NCI-H2227 treated with DMSO at 0.1 percent for 48 hours (cell line): Measurements from ENCODE around the gene SLC6A8.
A peak's percentile ranks its signal among the peaks of the same experiment; 100 is the strongest.

ENCODE experiments used
- DNase-seq: peaks from one replicate; lab custom pipeline; 2025; lab: John Stamatoyannopoulos, UW

SLC6A8 gene

DNA sequence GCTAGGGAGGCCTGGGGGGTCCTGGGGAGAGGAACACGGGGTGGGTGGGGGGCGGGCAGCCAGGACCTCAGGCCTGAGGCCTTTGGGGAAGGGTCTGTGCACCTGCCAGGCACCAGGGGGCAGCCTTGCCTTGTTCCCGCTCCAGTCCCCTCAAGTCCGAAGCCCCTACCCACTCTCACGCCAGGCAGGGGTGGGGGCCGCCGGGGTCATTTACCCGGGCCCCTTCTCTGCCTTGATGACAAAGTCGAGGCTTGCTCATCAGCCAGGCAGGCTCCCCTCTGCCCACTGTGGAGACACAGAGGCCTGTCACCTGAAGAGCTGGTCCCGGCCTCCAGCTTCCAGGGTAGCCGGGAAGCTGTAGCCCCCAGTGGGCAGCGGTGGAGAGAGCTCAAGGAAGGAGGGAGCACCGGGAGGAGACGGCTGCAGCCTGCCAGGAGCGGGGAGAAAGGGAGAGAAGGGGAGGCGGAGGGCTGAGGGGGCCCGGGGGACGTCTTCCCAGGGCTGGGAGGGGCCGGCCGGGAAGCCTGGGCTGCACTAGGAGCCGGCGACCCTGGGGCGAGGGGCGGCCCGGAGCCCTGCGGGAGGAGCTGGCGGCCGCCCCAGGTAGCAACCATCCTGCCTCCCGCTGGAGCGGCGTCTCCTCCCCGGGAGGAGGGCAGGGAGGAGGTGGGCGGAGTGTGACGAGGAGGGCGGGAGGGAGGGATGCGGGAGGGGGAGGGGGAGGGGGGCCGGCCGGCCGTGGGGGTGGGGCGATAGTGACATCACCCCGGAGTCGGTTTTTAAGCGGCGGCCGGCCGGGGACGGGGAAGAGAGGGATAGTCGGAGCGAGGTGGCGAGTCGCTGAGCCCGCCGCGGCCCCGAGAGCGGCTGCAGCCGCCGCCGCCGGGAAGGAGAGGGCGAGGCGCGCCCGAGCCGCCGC is at the start of gene SLC6A8:
TSS of gene SLC6A8 (plus strand) at position 806 of the 919 bp plus-strand sequence. CDS start 649 bp downstream, outside the sequence.
- DNase-seq, result peak; percentile 58

DNA sequence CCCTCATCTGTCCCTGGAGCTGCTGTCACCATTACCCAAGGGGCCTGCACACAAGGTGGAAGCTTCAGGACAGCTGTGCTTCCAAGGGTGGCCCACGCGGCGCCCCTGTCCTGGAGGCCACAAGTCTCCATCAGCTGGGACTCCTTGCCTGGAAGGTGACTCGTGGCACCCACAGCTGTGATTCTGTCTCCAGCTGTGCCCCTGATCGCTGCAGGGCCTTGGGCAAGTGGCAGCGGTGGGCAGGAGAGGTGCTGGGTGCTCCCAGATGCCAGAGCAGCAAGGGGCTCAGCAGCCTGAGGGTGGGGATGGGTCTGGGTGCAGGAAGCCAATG is 49.7 kb upstream of the SLC6A8 start:
- no peak for DNase-seq

DNA sequence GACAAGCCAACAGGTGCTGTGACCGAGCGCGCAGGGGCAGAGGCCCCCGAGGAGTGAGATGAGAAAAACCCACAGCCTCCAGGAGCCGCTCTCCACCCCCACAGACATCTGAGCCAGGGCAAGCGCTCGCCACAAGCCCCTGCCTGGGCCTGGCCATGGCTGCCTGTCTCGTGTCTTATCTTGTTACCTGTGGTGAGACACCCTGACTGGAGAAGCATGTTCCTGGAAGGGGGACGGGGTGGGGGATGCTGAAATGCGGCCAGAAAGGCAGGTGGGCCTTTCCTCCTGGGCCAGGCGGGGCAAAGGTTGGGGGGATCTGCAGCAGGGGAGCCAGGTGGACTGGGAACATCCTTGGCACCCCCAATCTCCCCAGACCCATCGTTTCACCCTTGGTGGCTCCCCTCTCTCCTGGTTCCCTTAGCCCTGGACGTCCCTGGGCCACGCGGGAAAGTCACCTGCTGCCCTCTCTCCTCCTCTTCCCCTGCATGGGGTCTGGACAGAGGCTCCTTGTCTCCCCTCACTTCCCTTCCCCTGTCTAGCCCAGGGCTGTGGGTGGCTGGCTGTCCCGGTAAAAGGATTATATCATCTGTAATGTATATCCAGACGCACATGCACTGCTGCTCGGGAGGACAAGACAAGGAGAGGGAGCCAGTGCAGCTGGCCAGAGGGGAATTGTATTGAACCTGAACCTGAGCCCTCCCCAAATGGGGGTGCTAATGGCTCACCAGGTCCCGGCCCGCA is 49.1 kb upstream of the SLC6A8 start:
- DNase-seq, result no peak

DNA sequence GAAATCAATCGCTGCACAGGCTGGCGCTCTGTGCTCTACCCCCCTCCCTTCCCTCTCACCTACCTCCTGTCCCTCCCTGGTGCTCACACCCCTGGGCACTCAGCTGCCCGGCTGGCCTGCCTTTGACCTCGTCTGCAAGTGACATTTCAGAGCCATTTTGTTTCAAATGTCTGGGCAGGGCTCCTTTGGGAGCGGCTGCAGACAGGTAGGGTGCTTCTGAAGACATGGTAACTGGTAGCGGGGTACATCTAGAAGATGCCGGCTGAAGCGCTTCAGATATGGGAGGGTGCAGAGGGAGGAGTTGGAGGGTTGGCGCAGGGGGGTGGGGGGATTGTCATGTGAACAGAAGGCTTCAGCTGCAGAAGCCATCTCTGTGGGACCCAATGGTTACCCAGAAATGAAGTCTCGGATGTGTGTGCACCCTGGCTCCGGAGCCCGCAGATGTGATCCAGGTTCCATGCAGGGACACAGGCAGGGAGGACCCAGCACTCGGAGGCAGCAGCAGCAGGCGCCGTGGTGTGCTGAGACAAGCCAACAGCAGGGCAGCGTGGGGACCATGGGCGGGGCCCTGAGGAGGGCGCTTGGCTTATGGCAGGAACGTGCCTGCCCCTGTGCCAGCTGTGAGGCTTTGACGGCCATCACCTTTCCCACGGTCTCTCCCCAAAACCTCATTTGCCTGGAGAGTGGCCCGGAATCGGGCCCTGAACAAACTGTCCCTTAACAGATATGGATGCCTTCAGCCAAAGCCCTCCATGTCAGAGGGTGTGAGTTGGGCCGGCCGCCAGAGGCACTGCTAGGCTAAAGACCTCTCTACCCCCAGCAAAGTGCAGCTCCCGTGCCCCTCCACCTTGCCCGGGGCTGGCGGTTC is 48.3 kb upstream of the SLC6A8 start:
- no peak for DNase-seq

DNA sequence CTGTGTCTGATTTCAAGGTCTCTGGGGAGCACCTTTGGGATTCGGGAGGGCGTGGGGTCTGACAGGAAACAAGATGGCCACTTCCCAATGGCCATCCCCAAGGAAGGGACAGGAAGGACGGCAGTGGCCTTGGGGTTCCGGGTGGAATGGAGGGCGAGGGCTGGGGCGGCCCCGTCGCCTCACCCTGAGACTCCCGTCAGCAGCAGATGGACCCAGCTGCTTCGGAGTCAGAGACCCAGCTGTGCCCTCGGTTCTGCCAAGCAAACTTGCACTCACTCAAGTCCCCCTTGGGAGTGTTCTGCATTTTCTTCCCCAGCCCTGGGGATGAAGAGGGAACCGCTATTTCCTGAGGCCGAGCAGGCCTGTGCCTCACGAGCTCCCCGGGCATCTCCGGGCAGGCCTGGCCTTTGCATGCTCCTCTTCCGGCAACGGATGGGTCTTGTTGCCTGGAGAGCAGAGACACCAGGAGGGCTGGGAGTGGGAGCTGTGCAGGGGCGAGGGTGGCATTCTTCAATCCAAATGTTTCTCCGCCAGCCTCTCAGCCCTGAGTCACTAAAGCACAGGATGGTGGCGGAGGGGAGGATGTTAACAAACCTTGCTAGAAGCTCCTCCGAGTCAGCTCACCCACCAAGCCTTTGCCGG is 47.6 kb upstream of the SLC6A8 start:
- no peak for DNase-seq

DNA sequence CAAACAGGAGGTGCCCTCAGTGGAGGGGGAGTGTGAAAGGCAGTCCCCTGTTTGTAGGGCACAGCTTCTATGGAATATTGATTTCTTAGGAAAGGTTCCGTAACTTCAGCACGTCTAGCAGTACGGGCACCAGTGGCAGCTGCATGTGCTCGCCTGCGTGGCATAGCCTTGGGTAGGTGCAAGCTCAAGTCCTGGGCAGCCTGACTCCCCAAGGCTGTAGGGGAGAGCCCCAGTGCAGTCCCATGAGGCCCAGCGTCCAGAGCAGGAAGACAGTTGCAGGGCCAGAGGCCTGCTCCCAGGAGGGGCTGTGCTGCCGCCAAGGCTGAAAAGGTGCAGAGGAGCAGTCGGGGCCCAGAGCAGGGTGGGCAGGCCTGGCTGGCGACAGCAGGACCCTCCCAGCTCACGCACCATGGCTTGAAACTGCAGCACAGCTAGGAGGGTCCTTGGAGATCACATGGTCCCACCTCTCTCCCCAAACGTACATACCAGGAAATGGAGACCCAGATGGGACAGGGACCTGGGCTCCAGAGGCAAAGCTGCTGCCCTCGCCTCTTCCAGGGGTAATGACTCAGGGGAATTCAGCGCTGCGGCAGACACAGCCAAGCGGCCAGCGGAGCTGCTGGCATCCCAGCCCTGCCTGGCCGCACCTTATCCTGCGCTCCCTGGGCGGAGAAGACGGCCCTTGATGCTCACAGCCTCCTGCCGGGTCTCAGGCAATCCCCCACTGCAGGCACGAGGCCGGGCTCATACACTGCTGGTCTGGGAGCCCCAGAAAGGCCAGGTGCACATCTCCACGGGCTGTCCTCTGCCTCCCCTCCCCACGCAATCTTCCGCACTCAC is 46.8 kb upstream of the SLC6A8 start:
- DNase-seq, result no peak

DNA sequence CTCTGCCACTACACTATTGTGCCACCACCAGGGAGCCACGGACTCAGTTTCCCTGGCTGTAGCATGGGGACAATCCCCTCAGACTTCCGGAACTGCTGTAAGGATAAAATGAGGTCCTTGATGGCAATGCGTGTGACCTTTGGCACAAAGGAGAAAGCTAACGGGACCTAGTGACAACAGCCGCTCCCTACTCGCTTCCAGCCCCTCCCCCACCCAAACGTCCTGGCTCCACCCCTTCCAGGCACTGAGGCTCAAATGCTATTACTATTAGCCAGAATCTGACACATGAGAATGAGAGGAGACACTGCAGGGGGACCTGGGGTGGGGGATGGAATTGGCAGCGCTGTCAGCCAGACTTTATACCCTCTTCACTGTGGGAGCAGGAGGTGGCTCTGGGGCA is 46.1 kb upstream of the SLC6A8 start:
- no peak for DNase-seq

DNA sequence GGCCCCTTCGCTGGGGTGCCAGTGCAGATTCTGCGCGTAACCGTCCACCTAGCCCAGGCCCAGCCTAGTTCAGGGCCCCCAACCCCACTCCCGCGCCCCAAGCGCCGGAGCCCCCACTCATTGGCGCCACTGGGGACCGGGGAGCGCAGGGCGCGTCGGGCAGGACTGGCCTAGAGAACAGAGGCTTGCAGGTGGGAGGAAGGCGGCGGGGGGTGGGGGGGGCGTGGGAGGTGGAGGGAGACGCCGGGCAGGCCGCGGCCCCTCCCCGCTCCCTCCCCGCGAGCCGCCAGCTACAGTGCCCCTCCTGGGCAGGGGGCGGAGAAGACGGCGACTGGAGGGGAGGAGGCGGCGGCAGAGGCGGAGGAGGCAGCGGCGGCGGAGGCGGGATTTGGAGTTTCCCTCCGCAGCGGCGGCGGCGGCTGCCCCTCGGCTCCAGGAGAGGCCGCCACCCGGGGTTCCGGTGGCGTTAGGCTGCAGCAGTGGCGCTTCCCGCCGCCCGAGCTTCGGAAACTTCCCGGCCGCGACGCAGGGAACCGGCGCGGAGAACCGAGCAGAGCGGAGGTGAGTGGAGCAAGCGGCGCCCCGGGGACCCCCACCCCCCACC is 45.6 kb upstream of the SLC6A8 start:
- peak; percentile 3 for DNase-seq

DNA sequence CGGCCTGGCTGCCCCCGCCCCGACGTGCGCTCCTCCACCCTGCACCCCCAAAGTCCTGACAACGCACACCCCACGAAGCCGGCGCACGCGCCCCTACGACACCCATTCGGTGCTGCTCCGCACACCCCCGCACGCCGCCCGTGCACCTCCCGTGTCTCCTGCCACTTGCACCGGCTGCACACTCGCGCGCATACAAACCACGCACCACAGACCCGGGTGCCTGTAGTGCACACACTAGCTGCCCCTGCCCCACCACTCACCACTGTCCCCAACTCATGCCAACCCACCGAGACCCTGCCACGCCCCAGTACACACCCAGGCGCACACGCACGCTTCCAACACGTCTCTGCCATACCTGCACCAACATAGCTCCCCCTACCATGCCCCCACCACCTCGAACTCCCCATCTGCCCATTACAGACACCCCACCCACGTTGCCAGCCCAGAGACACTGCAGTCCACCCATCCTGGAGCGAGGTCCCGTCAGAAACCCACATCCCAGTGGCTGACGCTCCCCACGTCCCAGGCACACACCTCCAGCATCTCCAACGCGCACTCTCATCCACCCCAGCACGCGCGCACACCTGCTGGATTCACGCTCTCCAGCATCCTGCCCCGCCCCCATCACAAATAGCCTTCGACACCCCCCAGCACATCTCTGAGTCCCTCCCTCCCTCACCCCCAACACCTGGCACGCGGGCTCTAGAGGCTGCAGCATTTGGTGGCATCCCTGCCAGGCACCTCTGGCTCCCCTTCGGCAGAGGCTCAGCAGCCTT is 44.9 kb upstream of the SLC6A8 start:
- DNase-seq, result no peak

DNA sequence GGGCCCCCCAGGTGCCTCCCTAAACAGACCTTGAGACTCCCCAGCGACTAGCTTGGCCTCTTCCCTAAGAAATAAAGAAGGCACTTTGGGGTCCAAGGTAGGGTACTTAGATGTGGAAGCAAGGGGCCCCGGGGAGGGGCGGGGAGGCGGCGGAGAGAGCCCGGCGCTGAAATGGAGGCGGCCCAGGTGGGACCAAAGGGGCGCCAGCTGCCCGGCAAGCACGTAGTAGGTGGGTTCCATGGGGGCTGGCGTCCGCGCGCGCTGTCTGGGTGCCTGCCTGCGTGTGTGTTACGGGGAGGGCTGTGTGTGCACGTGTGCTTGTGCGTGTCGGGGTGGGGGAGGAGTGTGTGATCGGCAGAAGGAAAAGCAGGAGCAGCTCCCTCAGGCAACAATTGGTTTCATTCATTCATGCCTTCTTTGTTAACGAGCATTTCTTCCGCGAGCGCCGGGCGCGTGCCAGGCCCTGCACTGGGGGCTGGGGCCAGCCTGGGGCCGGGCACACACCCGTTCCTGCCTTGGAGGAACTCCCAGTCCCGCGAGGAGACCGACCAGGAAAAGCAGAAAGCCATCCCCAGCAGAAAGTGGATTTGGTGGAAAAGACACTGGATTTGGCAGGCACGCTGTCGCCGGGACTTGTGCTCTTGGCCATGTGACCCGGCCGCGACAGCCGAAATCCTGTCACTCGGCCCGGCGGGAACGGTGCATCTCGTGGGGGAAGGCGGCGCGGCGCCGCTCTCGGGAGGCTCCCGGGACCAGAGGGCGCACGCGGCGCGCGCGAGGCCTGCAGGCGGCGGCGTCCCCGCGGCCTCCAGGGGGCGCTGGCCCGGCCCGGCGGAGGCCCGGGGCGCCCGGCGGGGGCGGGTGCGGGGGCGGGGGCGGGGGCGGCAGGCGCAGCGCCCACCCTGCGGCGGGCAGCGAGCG is 44.0 kb upstream of the SLC6A8 start:
- no peak for DNase-seq

DNA sequence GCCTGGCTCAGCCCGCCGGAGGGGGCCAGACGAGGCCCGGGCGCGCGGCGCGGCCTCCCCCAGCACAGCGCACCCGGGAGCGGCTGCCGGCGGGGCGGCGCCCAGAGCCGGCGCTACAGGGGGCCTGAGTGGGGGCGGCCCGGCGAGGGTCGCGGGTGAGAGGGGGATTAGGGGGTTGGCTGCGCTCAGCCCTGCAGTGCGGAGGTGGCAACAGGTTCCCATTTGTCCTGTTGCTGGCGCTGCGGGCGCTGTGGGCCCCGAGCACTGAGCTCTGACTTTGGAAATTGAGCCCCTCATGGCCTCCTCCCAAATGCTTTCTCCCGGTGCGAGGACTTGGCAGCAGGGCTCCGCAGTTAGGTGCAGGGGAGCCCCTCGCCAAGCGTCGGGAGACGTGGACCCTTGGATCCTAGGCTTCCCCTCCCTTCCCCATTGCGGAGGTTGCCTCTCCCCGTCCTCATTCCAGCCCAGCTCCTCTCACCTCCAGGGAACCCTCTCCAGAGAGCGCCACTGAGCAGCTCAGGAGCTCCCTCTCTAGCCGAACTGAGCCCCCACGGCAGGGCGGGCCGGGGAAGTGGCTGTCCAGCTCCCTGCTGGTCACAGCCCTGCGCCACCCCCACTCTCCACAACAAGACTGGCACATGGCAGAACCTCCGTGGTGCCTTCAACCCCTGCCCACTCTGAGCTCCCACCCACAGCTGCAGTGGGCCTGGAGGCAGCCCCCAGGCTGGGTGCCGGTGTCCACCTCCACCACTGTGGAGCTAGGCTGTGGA is 43.2 kb upstream of the SLC6A8 start:
- DNase-seq, result no peak

DNA sequence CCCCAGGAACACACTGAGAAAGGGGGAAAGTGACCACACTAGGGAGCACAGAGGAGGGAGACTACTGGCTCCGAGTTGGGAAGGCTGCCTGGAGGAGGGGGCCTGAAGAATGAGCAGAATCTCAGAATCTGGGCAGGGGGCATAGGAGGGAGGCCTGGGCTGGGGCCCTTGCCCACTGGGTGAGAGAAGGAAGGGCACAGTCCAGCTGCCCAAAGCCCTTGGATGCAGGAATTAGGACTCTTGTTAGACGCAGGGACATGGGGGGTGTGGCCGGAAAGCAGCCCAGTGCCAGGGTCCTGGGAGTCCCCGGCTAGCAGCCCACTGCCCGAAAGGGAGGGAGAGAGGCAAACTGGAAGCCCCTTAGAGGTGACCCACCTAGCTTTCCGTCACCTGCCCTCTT is 42.6 kb upstream of the SLC6A8 start:
- DNase-seq, result no peak

DNA sequence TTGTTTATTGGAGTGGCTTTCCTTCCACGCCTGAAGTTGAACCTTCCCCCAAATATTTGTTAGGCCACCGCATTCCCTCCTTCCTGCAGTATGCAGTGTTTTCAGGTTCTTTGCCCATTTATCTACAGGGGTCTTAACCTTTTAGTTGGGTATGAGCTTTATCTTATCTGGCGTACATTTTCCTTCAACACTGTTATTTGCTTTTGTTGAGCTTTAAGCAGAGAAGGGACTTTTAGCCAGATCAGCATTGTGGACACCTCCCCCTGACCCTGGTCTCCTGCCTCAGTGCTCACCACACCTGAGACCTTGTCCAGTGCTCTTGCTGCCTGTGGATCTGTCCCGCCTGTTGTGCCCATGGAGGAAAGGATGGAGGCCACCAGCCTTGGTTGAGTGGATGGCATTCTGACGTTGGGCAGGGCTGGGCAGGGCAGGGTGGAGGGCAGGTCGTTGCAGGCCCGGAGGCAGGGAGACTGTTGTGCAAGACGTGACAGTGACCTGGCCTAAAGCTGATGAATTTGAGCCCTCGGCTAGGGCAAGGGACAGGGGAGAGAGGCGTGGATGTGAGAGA is 41.7 kb upstream of the SLC6A8 start:
- no peak for DNase-seq

DNA sequence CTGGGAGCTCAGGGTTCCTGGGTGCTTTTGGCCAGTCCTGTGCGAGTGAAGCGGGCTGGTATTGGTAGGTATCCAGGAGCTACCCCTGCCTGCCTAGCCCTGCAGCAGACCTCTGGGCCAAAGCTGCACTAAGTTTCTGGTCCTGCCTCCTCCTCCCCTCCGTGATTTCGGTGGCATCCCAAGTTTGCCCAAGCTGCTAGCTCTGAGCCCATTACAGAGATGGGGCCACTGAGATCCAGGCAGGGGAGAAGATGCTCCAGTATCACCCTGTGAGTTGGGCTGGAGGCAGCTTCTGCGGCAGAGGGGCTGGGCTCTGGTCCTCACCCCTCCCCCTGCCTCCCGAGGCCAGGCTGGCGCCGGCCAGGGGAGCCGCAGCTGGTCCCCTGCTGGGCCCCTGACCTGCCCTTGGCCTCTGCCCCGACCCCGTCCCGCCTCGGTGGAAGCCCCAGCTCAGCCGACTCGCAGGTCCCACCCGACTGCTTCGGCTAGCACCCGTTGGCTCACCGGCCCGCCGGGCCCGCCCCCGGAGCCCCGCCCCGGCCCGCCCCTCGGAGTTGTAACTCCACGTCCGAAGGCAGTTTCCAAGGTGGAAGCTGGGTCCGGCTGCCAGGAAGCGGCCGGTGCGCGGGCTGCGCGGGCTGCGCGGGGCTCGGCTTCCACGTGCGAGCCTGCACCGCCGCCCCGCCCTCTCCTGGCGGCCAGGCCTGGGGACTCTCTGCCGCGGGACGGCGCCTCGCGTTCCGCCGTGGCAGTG is 40.9 kb upstream of the SLC6A8 start, which contains the start of gene DUSP9:
TSS of gene DUSP9 (plus strand) at position 584 of the 754 bp plus-strand sequence. CDS start 751 bp downstream, outside the sequence.
- DNase-seq, result no peak

DNA sequence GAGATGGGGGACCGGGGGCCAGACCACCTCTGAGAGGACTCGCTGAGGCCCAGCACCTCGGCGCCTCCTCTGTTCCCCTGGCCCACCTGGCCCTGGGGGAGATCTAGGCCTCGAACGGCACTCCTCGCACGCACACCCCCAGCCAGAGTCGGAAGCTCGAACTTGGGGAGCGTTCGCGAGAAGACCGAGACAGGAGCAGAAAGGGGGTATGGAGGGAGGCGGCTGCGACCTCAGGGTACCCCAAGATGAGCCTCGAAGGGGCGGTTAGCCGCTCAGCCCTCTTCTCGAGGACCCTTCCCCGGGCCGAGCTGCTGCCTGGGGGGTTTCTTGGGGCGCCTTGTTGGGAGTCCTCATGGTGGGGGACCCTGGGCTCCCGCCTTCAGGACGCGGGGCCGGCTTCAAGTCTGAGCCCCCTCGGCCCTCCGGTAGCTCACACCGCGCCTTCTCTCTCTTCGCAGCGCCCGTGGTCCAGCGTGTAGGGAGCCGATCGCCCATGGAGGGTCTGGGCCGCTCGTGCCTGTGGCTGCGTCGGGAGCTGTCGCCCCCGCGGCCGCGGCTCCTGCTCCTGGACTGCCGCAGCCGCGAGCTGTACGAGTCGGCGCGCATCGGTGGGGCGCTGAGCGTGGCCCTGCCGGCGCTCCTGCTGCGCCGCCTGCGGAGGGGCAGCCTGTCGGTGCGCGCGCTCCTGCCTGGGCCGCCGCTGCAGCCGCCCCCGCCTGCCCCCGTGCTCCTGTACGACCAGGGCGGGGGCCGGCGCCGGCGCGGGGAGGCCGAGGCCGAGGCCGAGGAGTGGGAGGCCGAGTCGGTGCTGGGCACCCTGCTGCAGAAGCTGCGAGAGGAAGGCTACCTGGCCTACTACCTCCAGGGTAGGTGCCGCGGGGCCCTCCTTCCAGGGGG is 40.0 kb upstream of the SLC6A8 start:
- DNase-seq, result no peak
